PC-9 (cell line): ENCODE measurements around the gene AKT1S1.

Experiments used
- EZH2 ChIP-seq: fragments of 200-600 bp; sonication (generic); IDR thresholded peaks from 2 replicates; pipeline ENCODE4 v1.8.0; 2017; ENCODE audit warnings: antibody characterized with exemption, low read depth
- TF ChIP-seq, protein P1 (sequence below): fragments of 200-600 bp; sonication (generic); conservative IDR thresholded peaks from 2 replicates; pipeline ENCODE4 v1.6.1; 2017; ENCODE audit warnings: mixed run types, antibody characterized with exemption, mild to moderate bottlenecking, moderate library complexity

DNA sequence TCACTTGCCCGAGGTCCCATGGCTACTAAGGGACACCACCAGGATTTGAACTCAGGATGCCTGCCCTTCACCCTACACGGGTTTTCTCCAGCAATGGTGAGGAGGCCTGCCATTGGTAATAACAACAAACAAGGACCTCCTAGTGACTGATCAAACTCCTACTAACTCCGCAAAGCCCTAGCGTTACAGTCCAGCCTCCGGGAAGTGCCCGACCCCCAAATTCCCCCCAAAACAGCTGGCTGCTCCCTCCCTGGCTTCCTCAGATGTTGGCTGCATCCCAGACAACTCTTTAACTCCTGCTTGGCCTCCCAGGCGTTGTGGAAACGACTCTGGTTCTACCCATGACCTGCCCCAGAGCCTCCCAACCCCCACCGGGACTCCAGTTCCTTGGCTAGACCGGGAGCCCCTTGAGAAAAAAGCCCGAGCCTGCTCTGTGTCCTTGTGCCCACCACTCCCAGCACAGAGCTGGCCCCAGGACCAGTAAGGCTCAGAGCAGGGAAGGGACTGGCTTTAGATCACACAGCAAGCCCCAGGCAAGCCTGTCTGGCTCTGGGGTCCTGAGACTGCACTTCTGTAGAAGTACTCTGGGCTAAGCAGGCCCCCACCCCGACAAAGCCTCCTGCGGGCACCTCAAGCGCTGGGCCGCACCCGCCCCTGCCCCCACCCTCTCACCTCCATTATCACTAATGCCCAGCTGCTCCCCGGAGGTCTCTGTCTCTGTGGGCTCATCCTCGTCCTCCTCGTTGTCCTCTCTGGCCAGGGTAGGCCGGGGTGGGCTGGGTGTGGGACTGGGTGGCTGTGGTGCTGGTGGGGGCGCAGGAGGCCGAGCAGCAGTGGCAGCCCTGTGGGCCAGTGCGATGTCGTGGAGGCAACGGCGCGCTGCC lies 4.7 kb downstream of the AKT1S1 start:
- TF ChIP-seq, protein P1, sequence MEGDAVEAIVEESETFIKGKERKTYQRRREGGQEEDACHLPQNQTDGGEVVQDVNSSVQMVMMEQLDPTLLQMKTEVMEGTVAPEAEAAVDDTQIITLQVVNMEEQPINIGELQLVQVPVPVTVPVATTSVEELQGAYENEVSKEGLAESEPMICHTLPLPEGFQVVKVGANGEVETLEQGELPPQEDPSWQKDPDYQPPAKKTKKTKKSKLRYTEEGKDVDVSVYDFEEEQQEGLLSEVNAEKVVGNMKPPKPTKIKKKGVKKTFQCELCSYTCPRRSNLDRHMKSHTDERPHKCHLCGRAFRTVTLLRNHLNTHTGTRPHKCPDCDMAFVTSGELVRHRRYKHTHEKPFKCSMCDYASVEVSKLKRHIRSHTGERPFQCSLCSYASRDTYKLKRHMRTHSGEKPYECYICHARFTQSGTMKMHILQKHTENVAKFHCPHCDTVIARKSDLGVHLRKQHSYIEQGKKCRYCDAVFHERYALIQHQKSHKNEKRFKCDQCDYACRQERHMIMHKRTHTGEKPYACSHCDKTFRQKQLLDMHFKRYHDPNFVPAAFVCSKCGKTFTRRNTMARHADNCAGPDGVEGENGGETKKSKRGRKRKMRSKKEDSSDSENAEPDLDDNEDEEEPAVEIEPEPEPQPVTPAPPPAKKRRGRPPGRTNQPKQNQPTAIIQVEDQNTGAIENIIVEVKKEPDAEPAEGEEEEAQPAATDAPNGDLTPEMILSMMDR: no peak
- TF ChIP-seq EZH2: no peak
